GM12878 (cell line): ENCODE measurements around the gene PADI2. TPM values are rescaled to one million over a fixed set of nuclear protein-coding genes. Genes with fewer than 3 reads are reported as not detected.

Source experiments
- ATF2 ChIP-seq: IDR thresholded peaks from 2 replicates; pipeline ENCODE4 v1.6.1; 2012; ENCODE audit warnings: low read length, inconsistent platforms
- E4F1 ChIP-seq: fragments of 450-650 bp; IDR thresholded peaks from 2 replicates; pipeline ENCODE4 v1.6.1; 2018; ENCODE audit warnings: borderline replicate concordance, mild to moderate bottlenecking; ENCODE audit not compliant: partially characterized antibody
- ESRRA ChIP-seq: IDR thresholded peaks from 2 replicates; pipeline ENCODE4 v1.6.1; 2012; ENCODE audit warnings: mild to moderate bottlenecking, low read length, improper control_type of control experiment
- EZH2 ChIP-seq: IDR thresholded peaks from 2 replicates; pipeline ENCODE4 v1.6.1; 2012; ENCODE audit warnings: low read depth, mild to moderate bottlenecking, control low read depth, inconsistent platforms, low read length, borderline replicate concordance; ENCODE audit not compliant: control insufficient read depth
- MEF2A ChIP-seq: IDR thresholded peaks from 2 replicates; pipeline ENCODE4 v1.6.1; 2011; ENCODE audit warnings: low read depth, mild to moderate bottlenecking, low read length, moderate library complexity; ENCODE audit not compliant: insufficient read depth
- SMAD5 ChIP-seq: IDR thresholded peaks from 2 replicates; pipeline ENCODE4 v1.6.1; 2016; ENCODE audit warnings: antibody characterized with exemption, low read depth
- TCF7 ChIP-seq: IDR thresholded peaks from 2 replicates; pipeline ENCODE4 v1.6.1; 2014; ENCODE audit warnings: antibody characterized with exemption, borderline replicate concordance
- ZNF207 ChIP-seq: fragments of 450-650 bp; IDR thresholded peaks from 2 replicates; pipeline ENCODE4 v1.6.1; 2014; ENCODE audit warnings: antibody characterized with exemption, mild to moderate bottlenecking, borderline replicate concordance
- ZSCAN29 ChIP-seq: fragments of 450-650 bp; IDR thresholded peaks from 2 replicates; pipeline ENCODE4 v1.6.1; 2017; ENCODE audit warnings: mild to moderate bottlenecking, moderate library complexity
- polyA plus RNA-seq, 11 experiments: library from polyadenylated mRNA; depleted of rRNA in 4 of 11; unstranded in 6 of 11; stranded (reverse) in 5 of 11; fragments of >200 nt; fragmentation: Nextera tagmentation in 4 of 11; fragmentation: Illumina TruSeq in 1 of 11; extraction: Ambion mirVana in 4 of 11; extraction: Trizol in 1 of 11; gene quantifications; 1 replicate in 1 of 11; 2 replicates in 10 of 11; pipeline versions ENCODE4 v1.2.1 to v1.2.3, GENCODE V29; 2011 to 2016; ENCODE audit warnings: inconsistent platforms in 2 of 11, missing spikeins in 2 of 11, low read depth in 1 of 11
- total RNA-seq, 4 experiments: library from RNA; depleted of rRNA in 3 of 4; stranded (reverse); fragments of >200 nt in 3 of 4; fragmentation: Illumina TruSeq in 1 of 4; extraction: Trizol in 1 of 4; gene quantifications; 2 replicates each; pipeline versions ENCODE4 v1.2.1 to v1.2.3, GENCODE V29; 2013 to 2021
- TF ChIP-seq, protein P1 (sequence below): fragments of 450-650 bp; IDR thresholded peaks from 2 replicates; pipeline ENCODE4 v1.6.1; 2017; ENCODE audit warnings: mild to moderate bottlenecking, moderate library complexity

The PADI2 gene
- total and polyA plus RNA-seq, 10 of the 15 experiments (the other 5 are each of a cell fraction or from before 2014, with no cell fraction given) = 0.05 to 3.0 (median 0.10) TPM; not detected in 1

GRCh38 chr1:17055801-17056200 is 63.5 kb downstream of the PADI2 start (continued):
- TF ChIP-seq ATF2 (no peak), TCF7 (no peak), SMAD5 (no peak), MEF2A (no peak), ZSCAN29 (no peak), ESRRA (no peak), EZH2 (no peak), E4F1 (no peak), ZNF207 (no peak)
- TF ChIP-seq, protein P1, sequence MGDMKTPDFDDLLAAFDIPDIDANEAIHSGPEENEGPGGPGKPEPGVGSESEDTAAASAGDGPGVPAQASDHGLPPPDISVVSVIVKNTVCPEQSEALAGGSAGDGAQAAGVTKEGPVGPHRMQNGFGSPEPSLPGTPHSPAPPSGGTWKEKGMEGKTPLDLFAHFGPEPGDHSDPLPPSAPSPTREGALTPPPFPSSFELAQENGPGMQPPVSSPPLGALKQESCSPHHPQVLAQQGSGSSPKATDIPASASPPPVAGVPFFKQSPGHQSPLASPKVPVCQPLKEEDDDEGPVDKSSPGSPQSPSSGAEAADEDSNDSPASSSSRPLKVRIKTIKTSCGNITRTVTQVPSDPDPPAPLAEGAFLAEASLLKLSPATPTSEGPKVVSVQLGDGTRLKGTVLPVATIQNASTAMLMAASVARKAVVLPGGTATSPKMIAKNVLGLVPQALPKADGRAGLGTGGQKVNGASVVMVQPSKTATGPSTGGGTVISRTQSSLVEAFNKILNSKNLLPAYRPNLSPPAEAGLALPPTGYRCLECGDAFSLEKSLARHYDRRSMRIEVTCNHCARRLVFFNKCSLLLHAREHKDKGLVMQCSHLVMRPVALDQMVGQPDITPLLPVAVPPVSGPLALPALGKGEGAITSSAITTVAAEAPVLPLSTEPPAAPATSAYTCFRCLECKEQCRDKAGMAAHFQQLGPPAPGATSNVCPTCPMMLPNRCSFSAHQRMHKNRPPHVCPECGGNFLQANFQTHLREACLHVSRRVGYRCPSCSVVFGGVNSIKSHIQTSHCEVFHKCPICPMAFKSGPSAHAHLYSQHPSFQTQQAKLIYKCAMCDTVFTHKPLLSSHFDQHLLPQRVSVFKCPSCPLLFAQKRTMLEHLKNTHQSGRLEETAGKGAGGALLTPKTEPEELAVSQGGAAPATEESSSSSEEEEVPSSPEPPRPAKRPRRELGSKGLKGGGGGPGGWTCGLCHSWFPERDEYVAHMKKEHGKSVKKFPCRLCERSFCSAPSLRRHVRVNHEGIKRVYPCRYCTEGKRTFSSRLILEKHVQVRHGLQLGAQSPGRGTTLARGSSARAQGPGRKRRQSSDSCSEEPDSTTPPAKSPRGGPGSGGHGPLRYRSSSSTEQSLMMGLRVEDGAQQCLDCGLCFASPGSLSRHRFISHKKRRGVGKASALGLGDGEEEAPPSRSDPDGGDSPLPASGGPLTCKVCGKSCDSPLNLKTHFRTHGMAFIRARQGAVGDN = no peak
